Measurements from ENCODE around the gene RXRA. TPM values are rescaled to one million over a fixed set of nuclear protein-coding genes. Genes with fewer than 3 reads are reported as not detected.

The RXRA gene
- total and polyA plus RNA-seq, 10 donors, result 10.9 to 116 (median 81.0) TPM

- Histone ChIP-seq H3K36me3 (no peaks in the 10 kb centered on the region), H3K4me3 (no peak overlapping the region), H3K9me3 (no peaks in the 10 kb centered on the region), H3K27ac (peak overlapping the region in 1 of 8 donors; percentile 4), H3K27me3 (replicated peaks in 1 of 7) (no peaks in the 10 kb centered on the region), H3K4me1 (peaks cover 31 to 100% (median 80%) of the 10 kb centered on the region in 6 donors)
- intact Hi-C loops (cut with DNase I; ENCODE audit: low total_unique reads), result no loop called here
- 72 to 85% (median 76%) methylated on average over 15 to 20 of the region's 20 CpGs for WGBS, 5 donors
- no peak for DNase-seq
- TF ChIP-seq POLR2AphosphoS5 (IDR thresholded peaks at IDR 0.05) (no peak), POLR2A (IDR thresholded peaks at IDR 0.05) (no peak), CTCF (IDR thresholded peaks at IDR 0.05 in 8 of 11, conservative IDR thresholded peaks at IDR 0.05 in 3 of 11) (no peak)
Measured at GRCh38 chr9:134335486-134336220, 9.4 kb downstream of the RXRA start.

- Histone ChIP-seq H3K27ac (peak overlapping the region in 1 of 8 donors; percentile 4), H3K4me3 (no peak overlapping the region), H3K9me3 (no peaks in the 10 kb centered on the region), H3K27me3 (replicated peaks in 1 of 7) (no peaks in the 10 kb centered on the region), H3K36me3 (no peaks in the 10 kb centered on the region), H3K4me1 (peaks cover 37 to 100% (median 80%) of the 10 kb centered on the region in 6 donors)
- DNase-seq, result no peak
- TF ChIP-seq POLR2A (IDR thresholded peaks at IDR 0.05) (no peak), POLR2AphosphoS5 (IDR thresholded peaks at IDR 0.05) (peak in 1 of 3 donors; percentile 5), CTCF (IDR thresholded peaks at IDR 0.05 in 8 of 11, conservative IDR thresholded peaks at IDR 0.05 in 3 of 11) (no peak)
- 69 to 87% (median 74%) methylated on average over 12 of the region's 12 CpGs for WGBS, 5 donors
- intact Hi-C loops (cut with DNase I; ENCODE audit: low total_unique reads), result no loop called here
Measured at GRCh38 chr9:134336228-134336627, 10.0 kb downstream of the RXRA start.

- 56 to 88% (median 76%) methylated on average over 6 to 8 of the region's 8 CpGs for WGBS, 5 donors
- Histone ChIP-seq H3K27ac (no peak overlapping the region), H3K9me3 (no peaks in the 10 kb centered on the region), H3K27me3 (replicated peaks in 1 of 7) (no peaks in the 10 kb centered on the region), H3K4me3 (no peak overlapping the region), H3K4me1 (peaks cover 40 to 100% (median 82%) of the 10 kb centered on the region in 6 donors), H3K36me3 (no peaks in the 10 kb centered on the region)
- intact Hi-C loops (cut with DNase I; ENCODE audit: low total_unique reads), result no loop called here
- TF ChIP-seq POLR2AphosphoS5 (IDR thresholded peaks at IDR 0.05) (no peak), POLR2A (IDR thresholded peaks at IDR 0.05) (no peak), CTCF (IDR thresholded peaks at IDR 0.05 in 8 of 11, conservative IDR thresholded peaks at IDR 0.05 in 3 of 11) (no peak)
- no peak for DNase-seq
Measured at GRCh38 chr9:134336924-134337323, 10.7 kb downstream of the RXRA start.

- TF ChIP-seq CTCF (IDR thresholded peaks at IDR 0.05 in 8 of 11, conservative IDR thresholded peaks at IDR 0.05 in 3 of 11) (no peak), POLR2AphosphoS5 (IDR thresholded peaks at IDR 0.05) (no peak), POLR2A (IDR thresholded peaks at IDR 0.05) (no peak)
- Histone ChIP-seq H3K4me1 (peaks cover 44 to 100% (median 83%) of the 10 kb centered on the region in 6 donors), H3K36me3 (no peaks in the 10 kb centered on the region), H3K27ac (no peak overlapping the region), H3K27me3 (replicated peaks in 1 of 7) (no peaks in the 10 kb centered on the region), H3K9me3 (no peaks in the 10 kb centered on the region), H3K4me3 (no peak overlapping the region)
- DNase-seq, result no peak
- intact Hi-C loops (cut with DNase I; ENCODE audit: low total_unique reads), result no loop called here
- WGBS, 5 donors, result 89 to 95% (median 92%) methylated on average over 13 of the region's 13 CpGs
Measured at GRCh38 chr9:134337469-134337868, 11.2 kb downstream of the RXRA start.

All from spleen (tissue), 11 donors.